DND-41 (cell line): ENCODE measurements around the gene TNS3.

Source experiments
- ATAC-seq: fragments of 200-7000 bp; cut with Tn5 transposase; 3 replicates; pipeline ENCODE4 v1.9.1; 2021; ENCODE audit warnings: low read depth; ENCODE audit not compliant: insufficient read depth
- DNase-seq: peaks from one replicate; pipeline ENCODE4 v3.0.0-alpha.2; 2020
- H2AFZ ChIP-seq: 2 replicates; pipeline ENCODE4 v1.6.0; 2012; ENCODE audit warnings: low read depth, low read length
- H3K27ac ChIP-seq: 2 replicates; pipeline ENCODE4 v1.5.1; 2012; ENCODE audit warnings: low read length, inconsistent platforms
- H3K27me3 ChIP-seq: fragments of 200-600 bp; sonication (generic); 2 replicates; pipeline ENCODE4 v1.6.0; 2012; ENCODE audit warnings: low read length, mild to moderate bottlenecking, inconsistent platforms; ENCODE audit not compliant: insufficient read depth, poor library complexity
- H3K36me3 ChIP-seq: 2 replicates; pipeline ENCODE4 v1.5.1; 2012; ENCODE audit warnings: low read length, inconsistent platforms; ENCODE audit not compliant: insufficient read depth
- H3K4me1 ChIP-seq: 2 replicates; pipeline ENCODE4 v1.5.1; 2012; ENCODE audit warnings: mild to moderate bottlenecking, low read length; ENCODE audit not compliant: insufficient read depth
- H3K4me2 ChIP-seq: 2 replicates; pipeline ENCODE4 v1.6.0; 2012; ENCODE audit warnings: mild to moderate bottlenecking, moderate library complexity, low read length, inconsistent platforms; ENCODE audit not compliant: insufficient read depth
- H3K4me3 ChIP-seq, 2 experiments: fragments of 200-600 bp in 1 of 2; shearing (Covaris generic) in 1 of 2; 2 replicates each; pipeline ENCODE4 v1.5.1; 2012 to 2016; ENCODE audit warnings: inconsistent platforms in 2 of 2, low read length in 2 of 2, mild to moderate bottlenecking in 2 of 2, low read depth in 1 of 2, moderate library complexity in 1 of 2
- H3K79me2 ChIP-seq: 2 replicates; pipeline ENCODE4 v1.6.0; 2012; ENCODE audit warnings: low read length, inconsistent platforms; ENCODE audit not compliant: insufficient read depth
- H3K9ac ChIP-seq: 2 replicates; pipeline ENCODE4 v1.6.0; 2012; ENCODE audit warnings: low read depth, mild to moderate bottlenecking, inconsistent platforms, low read length, moderate library complexity
- H3K9me3 ChIP-seq: 2 replicates; pipeline ENCODE4 v1.5.1; 2012; ENCODE audit warnings: low read length, moderate library complexity, mild to moderate bottlenecking, inconsistent platforms; ENCODE audit not compliant: insufficient read depth, severe bottlenecking
- H4K20me1 ChIP-seq: 2 replicates; pipeline ENCODE4 v1.6.0; 2012; ENCODE audit warnings: low read length; ENCODE audit not compliant: insufficient read depth
- EZH2 ChIP-seq: IDR thresholded peaks from 3 replicates; pipeline ENCODE4 v1.6.1; 2012; ENCODE audit warnings: borderline replicate concordance, low read depth, mild to moderate bottlenecking, moderate library complexity, low read length, inconsistent platforms; ENCODE audit not compliant: severe bottlenecking
- TF ChIP-seq, protein P1 (sequence below): IDR thresholded peaks from 2 replicates; pipeline ENCODE4 v1.5.1; 2012; ENCODE audit warnings: borderline replicate concordance, low read length, moderate library complexity, mild to moderate bottlenecking; ENCODE audit not compliant: poor library complexity, severe bottlenecking; ENCODE audit errors: extremely low read depth

TNS3 gene

GRCh38 chr7:47550788-47551470 lies 31.0 kb downstream of the TNS3 start:
- Histone ChIP-seq H3K79me2 (no peaks in the 10 kb centered on the region), H3K27me3 (no peaks in the 10 kb centered on the region), H3K9ac (no peak overlapping the region), H3K36me3 (no peaks in the 10 kb centered on the region), H4K20me1 (no peaks in the 10 kb centered on the region), H2AFZ (no peak overlapping the region), H3K9me3 (no peaks in the 10 kb centered on the region), H3K4me3 (no peak overlapping the region), H3K4me2 (no peak overlapping the region), H3K27ac (no peak overlapping the region), H3K4me1 (no peaks in the 10 kb centered on the region)
- no peak for DNase-seq
- TF ChIP-seq, protein P1, sequence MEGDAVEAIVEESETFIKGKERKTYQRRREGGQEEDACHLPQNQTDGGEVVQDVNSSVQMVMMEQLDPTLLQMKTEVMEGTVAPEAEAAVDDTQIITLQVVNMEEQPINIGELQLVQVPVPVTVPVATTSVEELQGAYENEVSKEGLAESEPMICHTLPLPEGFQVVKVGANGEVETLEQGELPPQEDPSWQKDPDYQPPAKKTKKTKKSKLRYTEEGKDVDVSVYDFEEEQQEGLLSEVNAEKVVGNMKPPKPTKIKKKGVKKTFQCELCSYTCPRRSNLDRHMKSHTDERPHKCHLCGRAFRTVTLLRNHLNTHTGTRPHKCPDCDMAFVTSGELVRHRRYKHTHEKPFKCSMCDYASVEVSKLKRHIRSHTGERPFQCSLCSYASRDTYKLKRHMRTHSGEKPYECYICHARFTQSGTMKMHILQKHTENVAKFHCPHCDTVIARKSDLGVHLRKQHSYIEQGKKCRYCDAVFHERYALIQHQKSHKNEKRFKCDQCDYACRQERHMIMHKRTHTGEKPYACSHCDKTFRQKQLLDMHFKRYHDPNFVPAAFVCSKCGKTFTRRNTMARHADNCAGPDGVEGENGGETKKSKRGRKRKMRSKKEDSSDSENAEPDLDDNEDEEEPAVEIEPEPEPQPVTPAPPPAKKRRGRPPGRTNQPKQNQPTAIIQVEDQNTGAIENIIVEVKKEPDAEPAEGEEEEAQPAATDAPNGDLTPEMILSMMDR: no peak
- TF ChIP-seq EZH2: no peak
- no peak for ATAC-seq

- H3K4me2 ChIP-seq: no peak overlapping the region
- no peaks in the 10 kb centered on the region for H4K20me1 ChIP-seq
- no peak for DNase-seq
Observed at GRCh38 chr7:47549916-47550315, 32.0 kb downstream of the TNS3 start.

DNA sequence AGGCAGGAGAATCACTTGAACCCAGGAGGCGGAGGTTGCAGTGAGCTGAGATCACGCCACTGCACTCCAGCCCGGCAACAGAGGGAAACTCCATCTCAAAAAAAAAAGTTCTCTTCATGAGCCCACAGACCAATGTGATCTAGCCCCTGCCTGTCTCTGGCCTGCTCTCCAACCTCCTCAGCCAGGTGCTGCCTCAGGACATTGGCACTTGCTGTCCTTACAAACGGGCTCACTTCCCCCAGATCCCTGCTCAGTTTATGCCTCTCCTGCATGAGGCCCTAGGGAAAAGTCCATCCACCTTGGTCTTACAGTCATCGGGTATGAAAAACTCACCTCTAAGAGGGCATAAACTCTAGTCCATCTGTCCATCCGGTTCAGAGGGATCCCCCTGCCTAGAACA lies 32.5 kb downstream of the TNS3 start:
- no peaks in the 10 kb centered on the region for H3K79me2 ChIP-seq
- H3K27me3 ChIP-seq: no peaks in the 10 kb centered on the region
- H3K9ac ChIP-seq: no peak overlapping the region
- ATAC-seq (no peak), DNase-seq (no peak)
- no peak overlapping the region for H3K27ac ChIP-seq
- no peaks in the 10 kb centered on the region for H3K36me3 ChIP-seq
- TF ChIP-seq, protein P1: no peak
- TF ChIP-seq EZH2: no peak
- H3K4me2 ChIP-seq: no peak overlapping the region
- no peak overlapping the region for H2AFZ ChIP-seq
- no peaks in the 10 kb centered on the region for H4K20me1 ChIP-seq
- H3K9me3 ChIP-seq: no peaks in the 10 kb centered on the region
- H3K4me1 ChIP-seq: no peaks in the 10 kb centered on the region
- H3K4me3 ChIP-seq: no peak overlapping the region

More at GRCh38 chr7:47549916-47550315, 32.0 kb downstream of the TNS3 start:
- Histone ChIP-seq H3K36me3 (no peaks in the 10 kb centered on the region), H3K27ac (no peak overlapping the region), H3K79me2 (no peaks in the 10 kb centered on the region), H2AFZ (no peak overlapping the region), H3K4me3 (no peak overlapping the region), H3K4me1 (no peaks in the 10 kb centered on the region), H3K27me3 (no peaks in the 10 kb centered on the region), H3K9ac (no peak overlapping the region), H3K9me3 (no peaks in the 10 kb centered on the region)
- no peak for ATAC-seq
- no peak for TF ChIP-seq EZH2
- TF ChIP-seq, protein P1: no peak

- H2AFZ ChIP-seq: no peak overlapping the region
- no peaks in the 10 kb centered on the region for H3K4me1 ChIP-seq
- no peaks in the 10 kb centered on the region for H4K20me1 ChIP-seq
- H3K9ac ChIP-seq: no peak overlapping the region
- no peaks in the 10 kb centered on the region for H3K79me2 ChIP-seq
- ATAC-seq (no peak), DNase-seq (no peak)
- no peaks in the 10 kb centered on the region for H3K36me3 ChIP-seq
- H3K4me3 ChIP-seq: no peak overlapping the region
- H3K27ac ChIP-seq: no peak overlapping the region
- H3K27me3 ChIP-seq: no peaks in the 10 kb centered on the region
- no peak for TF ChIP-seq EZH2
- TF ChIP-seq, protein P1: no peak
- H3K4me2 ChIP-seq: no peak overlapping the region
- H3K9me3 ChIP-seq: no peaks in the 10 kb centered on the region
Observed at GRCh38 chr7:47548546-47548945, 33.4 kb downstream of the TNS3 start.
